ENCODE measurements around the gene APOL6.
"Not testable (repeated sequence)": the region's sequence is repeated elsewhere in the genome, so short reads cannot be mapped to it uniquely, and the experiment has no call there.

APOL6 gene

GRCh38 chr22:35641494-35642120 is 6.6 kb upstream of the APOL6 start:
- DNase-seq = no peak

GRCh38 chr22:35642305-35642741 is 5.9 kb upstream of the APOL6 start:
- no peak for DNase-seq

- DNase-seq = no peak
Measured at GRCh38 chr22:35643991-35644390, 4.3 kb upstream of the APOL6 start.

- no peak for DNase-seq
Measured at GRCh38 chr22:35645646-35646045, 2.6 kb upstream of the APOL6 start.

- no peak for DNase-seq
Measured at GRCh38 chr22:35649026-35649553, 844 bp downstream of the APOL6 start.

- no peak for DNase-seq
Measured at GRCh38 chr22:35649636-35650250, 1.5 kb downstream of the APOL6 start.

- DNase-seq = no peak
Measured at GRCh38 chr22:35651085-35651484, 2.8 kb downstream of the APOL6 start.

GRCh38 chr22:35653824-35654223 is 5.6 kb downstream of the APOL6 start:
- no peak for DNase-seq

- no peak for DNase-seq
Measured at GRCh38 chr22:35656284-35656752, 8.1 kb downstream of the APOL6 start.

GRCh38 chr22:35657571-35658312 is 9.5 kb downstream of the APOL6 start:
- no peak for DNase-seq

- peak; percentile 91 for DNase-seq
Measured at GRCh38 chr22:35660291-35661127, 12.3 kb downstream of the APOL6 start.

GRCh38 chr22:35661464-35661863 is 13.2 kb downstream of the APOL6 start:
- DNase-seq = peak; percentile 59

GRCh38 chr22:35662914-35663313 is 14.7 kb downstream of the APOL6 start:
- DNase-seq = no peak

- DNase-seq = no peak
Measured at GRCh38 chr22:35663371-35663770, 15.1 kb downstream of the APOL6 start.

GRCh38 chr22:35664955-35665587 is 16.8 kb downstream of the APOL6 start:
- DNase-seq = no peak

GRCh38 chr22:35666699-35667098 is 18.5 kb downstream of the APOL6 start:
- not testable (repeated sequence) for DNase-seq

- DNase-seq = no peak
Measured at GRCh38 chr22:35674335-35674734, 26.1 kb downstream of the APOL6 start.

GRCh38 chr22:35676065-35676464 is 27.8 kb downstream of the APOL6 start:
- not testable (repeated sequence) for DNase-seq

GRCh38 chr22:35677460-35678187 is 29.4 kb downstream of the APOL6 start:
- no peak for DNase-seq

GRCh38 chr22:35678836-35679235 is 30.6 kb downstream of the APOL6 start:
- no peak for DNase-seq

- DNase-seq = peak; percentile 65
Measured at GRCh38 chr22:35679492-35679891, 31.2 kb downstream of the APOL6 start.
